WTC11 (cell line): ENCODE measurements around the gene SP110.

Source experiments
- CREB1 ChIP-seq: sonication (generic); formaldehyde crosslinking; IDR thresholded peaks from 2 replicates; pipeline ENCODE4 v1.8.0; 2023; ENCODE audit warnings: mild to moderate bottlenecking, missing genetic modification reagents
- CTCF ChIP-seq: fragments of 200-600 bp; IDR thresholded peaks from 2 replicates; pipeline ENCODE4 v1.8.0; 2022; ENCODE audit warnings: antibody characterized with exemption
- HMGXB4 ChIP-seq: sonication (generic); formaldehyde crosslinking; IDR thresholded peaks from 2 replicates; pipeline ENCODE4 v1.8.1; 2023; ENCODE audit warnings: mild to moderate bottlenecking, moderate library complexity, missing genetic modification reagents
- JUN ChIP-seq: sonication (generic); formaldehyde crosslinking; IDR thresholded peaks from 2 replicates; pipeline ENCODE4 v1.8.0; 2023; ENCODE audit warnings: mild to moderate bottlenecking, missing genetic modification reagents
- MAX ChIP-seq: sonication (generic); formaldehyde crosslinking; IDR thresholded peaks from 2 replicates; pipeline ENCODE4 v1.8.0; 2022; ENCODE audit warnings: mild to moderate bottlenecking, missing genetic modification reagents
- MLX ChIP-seq: sonication (generic); formaldehyde crosslinking; IDR thresholded peaks from 2 replicates; pipeline ENCODE4 v1.8.1; 2023; ENCODE audit warnings: mild to moderate bottlenecking, missing genetic modification reagents, moderate library complexity
- NFE2L1 ChIP-seq: sonication (generic); formaldehyde crosslinking; IDR thresholded peaks from 2 replicates; pipeline ENCODE4 v1.8.1; 2023; ENCODE audit warnings: missing genetic modification reagents
- NR3C1 ChIP-seq: sonication (generic); formaldehyde crosslinking; conservative IDR thresholded peaks from 2 replicates; pipeline ENCODE4 v1.8.1; 2023; ENCODE audit warnings: low read depth, mild to moderate bottlenecking, missing genetic modification reagents
- PREB ChIP-seq: sonication (generic); formaldehyde crosslinking; IDR thresholded peaks from 2 replicates; pipeline ENCODE4 v1.8.1; 2022; ENCODE audit warnings: mild to moderate bottlenecking, missing genetic modification reagents, moderate library complexity, borderline replicate concordance
- SP1 ChIP-seq: sonication (generic); formaldehyde crosslinking; conservative IDR thresholded peaks from 2 replicates; pipeline ENCODE4 v1.8.1; 2022; ENCODE audit warnings: missing genetic modification reagents
- TP53 ChIP-seq: sonication (generic); formaldehyde crosslinking; IDR thresholded peaks from 2 replicates; pipeline ENCODE4 v1.8.1; 2023; ENCODE audit warnings: mild to moderate bottlenecking, missing genetic modification reagents
- ZNF121 ChIP-seq: sonication (generic); formaldehyde crosslinking; IDR thresholded peaks from 2 replicates; pipeline ENCODE4 v1.8.0; 2023; ENCODE audit warnings: missing genetic modification reagents
- TF ChIP-seq, protein P1 (sequence below): sonication (generic); formaldehyde crosslinking; IDR thresholded peaks from 2 replicates; pipeline ENCODE4 v1.8.1; 2022; ENCODE audit warnings: mild to moderate bottlenecking, moderate library complexity, missing genetic modification reagents

GRCh38 chr2:230181195-230181594 lies 38.6 kb downstream of the SP110 start:
- no peak for TF ChIP-seq CTCF
- TF ChIP-seq, protein P1, sequence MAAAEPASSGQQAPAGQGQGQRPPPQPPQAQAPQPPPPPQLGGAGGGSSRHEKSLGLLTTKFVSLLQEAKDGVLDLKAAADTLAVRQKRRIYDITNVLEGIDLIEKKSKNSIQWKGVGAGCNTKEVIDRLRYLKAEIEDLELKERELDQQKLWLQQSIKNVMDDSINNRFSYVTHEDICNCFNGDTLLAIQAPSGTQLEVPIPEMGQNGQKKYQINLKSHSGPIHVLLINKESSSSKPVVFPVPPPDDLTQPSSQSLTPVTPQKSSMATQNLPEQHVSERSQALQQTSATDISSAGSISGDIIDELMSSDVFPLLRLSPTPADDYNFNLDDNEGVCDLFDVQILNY (CRISPR knock-in tag) = no peak
- TF ChIP-seq MLX (CRISPR knock-in tag) = no peak
- no peak for TF ChIP-seq CREB1 (CRISPR knock-in tag)
- no peak for TF ChIP-seq TP53 (CRISPR knock-in tag)
- no peak for TF ChIP-seq ZNF121 (CRISPR knock-in tag)
- no peak for TF ChIP-seq MAX (CRISPR knock-in tag)
- no peak for TF ChIP-seq SP1 (CRISPR knock-in tag)
- no peak for TF ChIP-seq PREB (CRISPR knock-in tag)
- TF ChIP-seq NFE2L1 (CRISPR knock-in tag) = no peak
- TF ChIP-seq JUN (CRISPR knock-in tag) = no peak
- TF ChIP-seq HMGXB4 (CRISPR knock-in tag) = no peak
- TF ChIP-seq NR3C1 = no peak
